Natural killer cell (primary cell): ENCODE results near the gene UMAD1. TPM values are rescaled to one million over a fixed set of nuclear protein-coding genes. Genes with fewer than 3 reads are reported as not detected.
A peak's percentile ranks its signal among the peaks of the same experiment; 100 is the strongest.

ENCODE experiments used
- ATAC-seq, 3 donors: fragments of 150-1000 bp in 2 of 3; fragments of 200-7000 bp in 1 of 3; cut with Tn5 transposase; 1 replicate in 1 of 3; 2 replicates in 2 of 3; pipeline ENCODE4 v1.10.0; 2021; ENCODE audit warnings: mild to moderate bottlenecking in 2 of 3, moderate library complexity in 2 of 3
- DNase-seq, 2 donors: peaks; one replicate each; pipeline versions ENCODE4 v3.0.0 to v3.0.0-alpha.2; 2013 to 2021; ENCODE audit warnings: mixed read lengths in 1 of 2
- H3K27ac ChIP-seq: one replicate; pipeline ENCODE4 v1.5.1; 2013; ENCODE audit warnings: mild to moderate bottlenecking, low read length
- H3K27me3 ChIP-seq: one replicate; pipeline ENCODE4 v1.6.1; 2013; ENCODE audit warnings: low read length; ENCODE audit not compliant: control insufficient read depth, insufficient read depth
- H3K36me3 ChIP-seq: one replicate; pipeline ENCODE4 v1.6.1; 2013; ENCODE audit warnings: low read length; ENCODE audit not compliant: control insufficient read depth, insufficient read depth
- H3K4me1 ChIP-seq: one replicate; pipeline ENCODE4 v1.6.1; 2013; ENCODE audit warnings: low read length; ENCODE audit not compliant: control insufficient read depth, insufficient read depth
- H3K4me3 ChIP-seq: one replicate; pipeline ENCODE4 v1.5.1; 2013; ENCODE audit warnings: low read length
- H3K9me3 ChIP-seq: one replicate; pipeline ENCODE4 v1.6.1; 2013; ENCODE audit warnings: low read length; ENCODE audit not compliant: control insufficient read depth, insufficient read depth
- H3K27ac Mint-ChIP-seq, 2 donors: one replicate each; pipeline ENCODE4 v1.8.0; 2022; ENCODE audit warnings: mild to moderate bottlenecking in 2 of 2, mixed read lengths in 2 of 2, moderate library complexity in 1 of 2
- H3K27me3 Mint-ChIP-seq, 2 donors: one replicate each; pipeline ENCODE4 v1.8.0; 2022; ENCODE audit warnings: low read depth in 2 of 2, mixed read lengths in 2 of 2
- H3K36me3 Mint-ChIP-seq: one replicate; pipeline ENCODE4 v1.8.0; 2022; ENCODE audit warnings: mixed read lengths
- H3K4me1 Mint-ChIP-seq, 2 donors: one replicate each; pipeline ENCODE4 v1.8.0; 2022; ENCODE audit warnings: mixed read lengths in 2 of 2
- H3K4me3 Mint-ChIP-seq: one replicate; pipeline ENCODE4 v1.8.0; 2022; ENCODE audit warnings: mild to moderate bottlenecking, moderate library complexity, mixed read lengths
- H3K9me3 Mint-ChIP-seq, 2 donors: one replicate each; pipeline ENCODE4 v1.8.0; 2022; ENCODE audit warnings: mixed read lengths in 2 of 2
- whole genome bisulfite sequencing: methylation state at CpG from one replicate; pipeline ENCODE4 v1.1.7; 2013; ENCODE audit warnings: missing lambda C conversion rate; ENCODE audit not compliant: insufficient coverage; 5-methylcytosine and 5-hydroxymethylcytosine counted together
- intact Hi-C: fragments of 100-400 bp; cut with micrococcal nuclease; formaldehyde crosslinking; loops from one replicate; pipeline ENCODE4 v1.14.2; 2022
- total RNA-seq, 4 donors: library from RNA; stranded (reverse); fragments of 120-200 nt in 1 of 4; gene quantifications; one replicate each; pipeline versions ENCODE4 v1.2.3 to v1.2.4, GENCODE V29; 2013 to 2022
- TF ChIP-seq, protein P1 (sequence below): fragments of 200-600 bp; IDR thresholded peaks from one replicate; pipeline ENCODE4 v1.8.0; 2022; ENCODE audit warnings: antibody characterized with exemption

The UMAD1 gene
- total RNA-seq, 3 donors from 2014 or later (not counting 1 experiment from before 2014, with no cell fraction given) = 12.3 to 16.5 (median 14.6) TPM

DNA sequence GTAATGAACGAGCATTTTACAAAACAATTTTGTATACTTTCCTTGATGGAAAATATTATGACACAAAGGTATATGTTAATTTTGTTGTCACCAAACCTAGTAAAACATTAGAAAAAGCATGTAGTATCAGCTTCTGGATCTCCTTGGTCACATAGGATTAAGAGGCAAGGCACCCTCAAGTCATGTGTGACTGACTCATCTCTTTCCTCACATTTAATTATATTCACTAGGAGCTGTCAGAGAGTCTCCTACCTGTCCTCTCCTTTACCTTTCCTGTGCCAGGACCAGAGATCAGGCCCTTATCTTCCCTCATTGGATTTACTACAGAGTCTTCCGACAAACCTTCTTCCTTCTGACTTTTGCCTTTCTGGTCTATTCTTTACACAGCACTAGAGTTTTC, 189.1 kb downstream of the UMAD1 start:
- Histone ChIP-seq H3K27ac (no peak overlapping the region), H3K4me3 (no peak overlapping the region), H3K9me3 (no peaks in the 10 kb centered on the region), H3K36me3 (no peaks in the 10 kb centered on the region), H3K4me1 (no peaks in the 10 kb centered on the region), H3K27me3 (no peaks in the 10 kb centered on the region)
- Mint-ChIP-seq H3K4me1 (peaks cover 18 to 26% of the 10 kb centered on the region in 2 donors), H3K27me3 (no peaks in the 10 kb centered on the region), H3K9me3 (peaks cover 0 to 2% of the 10 kb centered on the region in 2 donors), H3K27ac (no peak overlapping the region), H3K36me3 (peaks cover 5% of the 10 kb centered on the region), H3K4me3 (no peak overlapping the region)
- DNase-seq = no peak
- no peak for ATAC-seq
- 100% methylated on average over 1 of the region's 2 CpGs for WGBS
- intact Hi-C loops = no loop called here
- TF ChIP-seq, protein P1, sequence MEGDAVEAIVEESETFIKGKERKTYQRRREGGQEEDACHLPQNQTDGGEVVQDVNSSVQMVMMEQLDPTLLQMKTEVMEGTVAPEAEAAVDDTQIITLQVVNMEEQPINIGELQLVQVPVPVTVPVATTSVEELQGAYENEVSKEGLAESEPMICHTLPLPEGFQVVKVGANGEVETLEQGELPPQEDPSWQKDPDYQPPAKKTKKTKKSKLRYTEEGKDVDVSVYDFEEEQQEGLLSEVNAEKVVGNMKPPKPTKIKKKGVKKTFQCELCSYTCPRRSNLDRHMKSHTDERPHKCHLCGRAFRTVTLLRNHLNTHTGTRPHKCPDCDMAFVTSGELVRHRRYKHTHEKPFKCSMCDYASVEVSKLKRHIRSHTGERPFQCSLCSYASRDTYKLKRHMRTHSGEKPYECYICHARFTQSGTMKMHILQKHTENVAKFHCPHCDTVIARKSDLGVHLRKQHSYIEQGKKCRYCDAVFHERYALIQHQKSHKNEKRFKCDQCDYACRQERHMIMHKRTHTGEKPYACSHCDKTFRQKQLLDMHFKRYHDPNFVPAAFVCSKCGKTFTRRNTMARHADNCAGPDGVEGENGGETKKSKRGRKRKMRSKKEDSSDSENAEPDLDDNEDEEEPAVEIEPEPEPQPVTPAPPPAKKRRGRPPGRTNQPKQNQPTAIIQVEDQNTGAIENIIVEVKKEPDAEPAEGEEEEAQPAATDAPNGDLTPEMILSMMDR = no peak

DNA sequence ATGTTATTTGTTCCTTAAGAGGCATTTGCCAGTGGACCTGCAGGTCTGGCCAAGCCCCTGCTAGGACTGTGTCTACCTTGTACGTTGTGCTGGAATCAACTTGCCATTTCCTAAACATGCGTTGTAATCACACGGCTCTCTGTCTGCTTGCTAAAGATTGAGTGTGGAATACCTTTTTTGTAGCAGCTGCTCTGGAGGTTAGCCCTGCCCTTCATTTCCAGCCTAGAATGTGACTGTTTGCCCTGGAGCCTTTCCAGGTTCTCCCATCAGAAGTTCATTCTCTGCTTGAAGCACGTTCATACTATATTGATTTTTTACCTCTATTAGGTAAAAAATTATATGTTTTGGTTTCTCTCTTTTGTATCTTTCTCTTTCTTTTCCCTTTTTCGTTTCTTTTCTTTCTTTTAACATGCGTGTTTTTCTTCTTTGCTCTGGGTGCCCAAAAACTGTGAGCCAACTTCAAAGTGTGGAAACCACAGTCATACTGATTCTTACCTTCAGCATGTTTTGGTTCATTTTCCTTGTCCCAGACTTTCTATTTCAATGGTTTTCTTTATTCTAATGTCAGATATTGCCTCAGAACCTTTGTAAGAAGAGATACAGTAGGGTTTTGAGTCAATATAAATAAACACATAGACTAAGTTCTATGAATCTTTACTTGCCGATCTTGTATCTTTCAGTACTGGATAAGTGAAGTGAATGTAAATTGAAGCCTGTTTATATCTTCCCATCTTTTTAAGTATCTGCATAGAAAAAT, 189.7 kb downstream of the UMAD1 start:
- no peak overlapping the region for H3K27ac ChIP-seq
- TF ChIP-seq, protein P1 = no peak
- Mint-ChIP-seq H3K4me1 (peaks cover 18 to 32% of the 10 kb centered on the region in 2 donors), H3K36me3 (peaks cover 1% of the 10 kb centered on the region), H3K4me3 (no peak overlapping the region), H3K9me3 (peaks cover 0 to under 1% of the 10 kb centered on the region in 2 donors), H3K27ac (no peak overlapping the region), H3K27me3 (no peaks in the 10 kb centered on the region)
- DNase-seq = no peak
- H3K27me3 ChIP-seq = no peaks in the 10 kb centered on the region
- intact Hi-C loops = no loop called here
- no peak for ATAC-seq
- H3K4me1 ChIP-seq = no peaks in the 10 kb centered on the region
- no peak overlapping the region for H3K4me3 ChIP-seq
- 75% methylated on average over 5 of the region's 7 CpGs for WGBS
- H3K9me3 ChIP-seq = no peaks in the 10 kb centered on the region
- no peaks in the 10 kb centered on the region for H3K36me3 ChIP-seq

DNA sequence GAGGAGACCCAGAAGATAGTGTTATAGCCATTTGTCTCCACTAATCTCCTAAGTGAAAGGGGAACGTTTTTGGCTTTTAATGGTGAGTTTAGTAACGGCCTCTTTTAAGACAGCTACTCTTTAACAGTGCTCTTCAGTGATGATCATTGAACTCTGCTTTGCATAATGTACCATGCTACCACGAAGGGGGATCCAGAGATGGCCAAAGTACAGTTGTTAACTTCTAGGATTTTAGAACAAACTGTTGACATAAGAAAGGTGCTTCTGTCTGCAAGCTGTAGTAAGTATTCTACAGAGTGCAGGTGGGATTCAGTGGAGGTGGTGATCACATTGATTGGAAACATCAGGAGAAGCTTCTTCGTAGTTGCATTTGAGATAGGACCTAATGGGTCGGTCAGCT, 192.0 kb downstream of the UMAD1 start:
- no peaks in the 10 kb centered on the region for H3K9me3 Mint-ChIP-seq
- WGBS = 100% methylated on average over 5 of the region's 5 CpGs
- H3K27ac Mint-ChIP-seq = peak overlapping the region in 1 of 2 donors; percentile 10
- H3K27me3 Mint-ChIP-seq = no peaks in the 10 kb centered on the region
- no peak overlapping the region for H3K4me3 Mint-ChIP-seq
- Histone ChIP-seq H3K4me1 (no peaks in the 10 kb centered on the region), H3K27ac (no peak overlapping the region), H3K4me3 (no peak overlapping the region), H3K27me3 (no peaks in the 10 kb centered on the region), H3K36me3 (no peaks in the 10 kb centered on the region), H3K9me3 (no peaks in the 10 kb centered on the region)
- H3K4me1 Mint-ChIP-seq = peaks cover 18 to 36% of the 10 kb centered on the region in 2 donors
- ATAC-seq (no peak), DNase-seq (no peak)
- no peaks in the 10 kb centered on the region for H3K36me3 Mint-ChIP-seq
- intact Hi-C loops = no loop called here
- TF ChIP-seq, protein P1 = no peak

DNA sequence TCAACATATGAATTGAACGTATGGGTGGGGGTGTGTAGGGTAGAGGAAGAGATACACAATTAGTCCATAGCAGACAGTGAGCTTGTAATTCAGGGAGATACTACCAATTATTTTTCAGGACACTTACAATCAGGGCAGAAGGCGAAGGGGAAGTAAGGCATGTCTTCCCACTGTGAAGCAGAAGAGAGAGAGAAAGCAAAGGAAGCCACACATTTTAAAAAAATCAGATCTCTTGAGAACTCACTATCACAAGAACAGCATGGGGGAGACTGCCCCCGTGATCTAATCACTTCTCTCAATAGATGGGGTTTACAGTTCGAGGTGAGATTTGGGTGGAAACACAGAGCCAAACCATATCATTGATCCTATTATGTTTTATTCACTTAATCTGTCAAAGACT, 194.2 kb downstream of the UMAD1 start:
- H3K9me3 ChIP-seq = no peaks in the 10 kb centered on the region
- H3K27ac ChIP-seq = no peak overlapping the region
- intact Hi-C loops = no loop called here
- 100% methylated on average over 2 of the region's 4 CpGs for WGBS
- TF ChIP-seq, protein P1 = no peak
- no peaks in the 10 kb centered on the region for H3K36me3 Mint-ChIP-seq
- H3K4me1 ChIP-seq = no peaks in the 10 kb centered on the region
- no peak overlapping the region for H3K27ac Mint-ChIP-seq
- no peaks in the 10 kb centered on the region for H3K9me3 Mint-ChIP-seq
- no peak for ATAC-seq
- no peaks in the 10 kb centered on the region for H3K27me3 Mint-ChIP-seq
- no peak for DNase-seq
- H3K36me3 ChIP-seq = no peaks in the 10 kb centered on the region
- peaks cover 18 to 35% of the 10 kb centered on the region in 2 donors for H3K4me1 Mint-ChIP-seq
- no peak overlapping the region for H3K4me3 ChIP-seq
- no peaks in the 10 kb centered on the region for H3K27me3 ChIP-seq
- no peak overlapping the region for H3K4me3 Mint-ChIP-seq
